Measurements from ENCODE around the gene RNF213.

GRCh38 chr17:80213643-80213975 is 47.0 kb upstream of the RNF213 start:
- TF ChIP-seq MAX (IDR thresholded peaks at IDR 0.05) (no peak), CTCF (IDR thresholded peaks at IDR 0.05; ENCODE audit: low read depth, low read length, missing input control) (no peak), YY1 (IDR thresholded peaks at IDR 0.05) (no peak), SP1 (IDR thresholded peaks at IDR 0.05) (no peak), NR2F2 (IDR thresholded peaks at IDR 0.05) (no peak)

All from liver (tissue), 3 donors.